GM21381 (cell line): Measurements from ENCODE around the gene COP1.

ENCODE experiments used
- ATAC-seq: cut with Tn5 transposase; IDR thresholded peaks from one replicate; pipeline ENCODE4 v1.9.1; 2021; ENCODE audit warnings: mild to moderate bottlenecking, moderate library complexity; ENCODE audit not compliant: unreplicated experiment

The COP1 gene

DNA sequence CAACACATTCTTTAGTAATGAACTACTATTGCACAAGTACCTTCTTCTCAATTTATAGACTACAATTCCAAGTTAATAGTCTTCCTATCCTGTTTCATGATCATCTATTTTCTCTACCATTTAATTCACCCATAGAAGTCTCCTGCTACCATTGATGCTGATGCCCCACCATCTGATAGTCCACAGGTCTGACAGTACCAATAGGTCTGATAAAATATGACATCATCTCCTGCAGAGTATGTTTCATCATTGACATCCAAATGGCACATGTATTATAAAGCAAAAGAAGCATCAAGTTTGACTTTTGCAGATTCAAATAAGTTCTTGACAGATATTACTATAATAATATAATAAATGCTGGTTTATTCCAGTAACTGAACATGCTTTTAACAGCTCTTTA, 5.5 kb downstream of the COP1 start:
- ATAC-seq: no peak

DNA sequence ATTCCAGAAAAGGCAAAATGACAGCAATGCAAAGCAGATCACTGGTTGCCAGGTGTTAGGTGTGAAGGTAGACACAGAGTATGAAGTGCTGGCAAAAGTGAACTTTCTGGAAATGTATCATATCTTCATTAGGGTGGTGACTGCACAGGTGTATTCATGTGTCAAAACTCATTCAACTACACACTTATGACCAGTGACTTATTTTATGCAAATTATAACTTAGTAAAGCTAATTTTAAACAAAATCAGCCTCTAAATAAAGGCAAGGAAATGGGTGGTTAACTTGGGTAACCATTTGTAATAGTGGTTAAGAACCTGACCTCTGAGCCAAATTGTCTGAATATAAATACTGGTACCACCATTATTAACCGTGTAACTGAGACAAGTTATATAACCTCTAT, 7.4 kb downstream of the COP1 start:
- ATAC-seq: no peak

DNA sequence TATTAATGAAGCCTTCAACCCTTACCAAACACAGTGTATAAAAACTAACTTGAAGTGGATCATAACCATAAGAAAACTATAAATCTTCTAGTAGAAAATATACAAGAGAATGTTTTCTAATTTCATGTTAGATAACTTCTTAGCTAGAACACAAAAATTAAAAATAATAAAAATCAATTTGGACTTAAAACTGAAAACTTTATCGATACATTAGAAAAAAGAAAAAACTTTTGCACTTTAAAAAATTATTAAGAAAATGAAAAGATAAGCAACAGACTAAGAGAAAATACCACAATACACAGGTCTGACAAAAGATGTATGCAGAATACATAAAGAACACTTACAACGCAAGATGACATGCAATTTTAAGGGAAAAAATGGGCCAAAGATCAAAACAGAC, 8.7 kb downstream of the COP1 start:
- ATAC-seq: no peak

DNA sequence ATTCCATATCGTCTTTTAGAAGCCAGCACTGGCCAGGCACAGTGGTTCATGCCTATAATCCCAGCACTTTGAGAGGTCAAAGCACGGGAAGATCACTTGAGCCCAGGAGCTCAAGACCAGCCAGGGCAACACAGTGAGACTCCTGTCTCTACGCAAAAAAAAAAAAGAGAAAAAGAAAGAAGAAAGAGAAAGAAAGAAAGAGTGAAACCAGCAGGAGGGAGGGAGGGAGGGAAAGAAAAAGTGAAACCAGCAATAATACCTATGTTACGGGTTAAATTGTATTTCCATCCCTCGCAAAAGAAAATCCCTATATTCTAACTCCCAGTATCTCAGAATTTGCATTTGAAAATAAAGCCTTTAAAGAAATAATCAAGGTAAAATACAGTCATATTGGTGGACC, 10.4 kb downstream of the COP1 start:
- no peak for ATAC-seq

DNA sequence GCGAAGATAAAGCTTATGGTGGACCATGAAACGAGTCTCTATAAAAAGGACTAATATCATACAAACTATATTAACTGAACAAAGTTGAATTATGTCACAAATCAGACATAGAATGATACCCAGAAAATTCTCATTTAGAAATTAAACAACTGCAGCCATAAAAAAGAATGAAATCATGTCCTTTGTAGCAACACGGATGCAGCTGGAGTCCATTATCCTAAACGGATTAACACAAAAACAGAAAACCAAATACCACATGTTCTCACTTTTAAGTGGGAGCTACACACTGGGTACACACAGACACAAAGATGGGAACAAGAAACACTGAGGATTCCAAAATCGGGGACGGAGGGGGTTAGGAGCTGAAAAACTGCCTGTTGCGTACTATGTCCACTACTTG, 11.5 kb downstream of the COP1 start:
- no peak for ATAC-seq

DNA sequence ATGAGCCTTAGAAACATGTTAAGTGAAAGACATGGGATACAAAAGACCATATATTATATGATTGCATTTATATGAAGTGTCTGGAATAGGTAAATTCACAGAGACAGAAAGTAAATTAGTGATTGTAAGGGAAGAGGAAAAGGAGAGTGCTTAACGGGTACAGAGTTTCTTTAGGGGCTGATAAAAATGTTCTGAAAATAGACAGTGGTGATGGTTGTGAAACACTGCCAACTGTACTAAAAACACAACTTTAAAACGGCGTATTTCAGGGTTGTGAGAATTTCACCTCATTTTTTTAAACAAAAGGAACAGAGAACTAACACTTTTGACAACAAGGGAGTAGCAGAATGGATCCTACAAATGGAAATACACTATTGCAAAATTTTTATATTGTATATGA, 13.4 kb downstream of the COP1 start:
- no peak for ATAC-seq

DNA sequence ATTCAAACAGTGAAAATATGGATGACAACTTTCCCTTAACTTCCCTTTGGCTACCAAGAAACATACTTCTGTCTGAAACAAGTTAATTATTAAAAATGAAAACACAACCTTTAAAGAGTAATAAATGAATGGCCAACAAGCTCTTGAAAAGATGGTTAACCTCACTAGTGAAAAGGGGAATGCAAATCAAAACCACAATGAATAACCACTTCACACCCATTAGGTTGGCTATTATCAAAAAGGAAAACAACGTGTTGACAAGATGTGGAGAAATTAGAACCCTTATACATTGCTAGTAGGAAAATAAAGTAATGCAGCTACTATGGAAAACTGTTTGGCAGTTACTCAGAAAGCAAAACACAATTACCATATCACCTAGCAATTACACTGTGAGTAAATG, 14.1 kb downstream of the COP1 start:
- ATAC-seq: peak; percentile 93

DNA sequence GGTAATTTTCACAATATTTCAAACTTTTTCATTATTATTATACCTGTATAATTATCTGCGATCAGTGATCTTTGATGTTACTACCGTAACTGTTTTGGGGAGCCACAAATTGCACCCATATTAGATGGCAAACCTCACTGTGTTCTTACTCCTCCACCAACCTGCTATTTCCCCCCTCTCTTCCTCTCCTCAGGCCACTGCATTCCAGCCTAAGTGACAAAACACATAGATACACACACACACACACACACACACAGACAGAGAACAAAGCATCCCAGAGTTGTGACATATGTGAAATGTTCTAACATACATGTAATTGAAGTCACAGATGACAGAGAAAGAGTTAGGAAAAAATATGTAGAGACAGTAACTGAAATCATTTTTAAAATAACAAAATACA, 18.5 kb downstream of the COP1 start:
- no peak for ATAC-seq

DNA sequence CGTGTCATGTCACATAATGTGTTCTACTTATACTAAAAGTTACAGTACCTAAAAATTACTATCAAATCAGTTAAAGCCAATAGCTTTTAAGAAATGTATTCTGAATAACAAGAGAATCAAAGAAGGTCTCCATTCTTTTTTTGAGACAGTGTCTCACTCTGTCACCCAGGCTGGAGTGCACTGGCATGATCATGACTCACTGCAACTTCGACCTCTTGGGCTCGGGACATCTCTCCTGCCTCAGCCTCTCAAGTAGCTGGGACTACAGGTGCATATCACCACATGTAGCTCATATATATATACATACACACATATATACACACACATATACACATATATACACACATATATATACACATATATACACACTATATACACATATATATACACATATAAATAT, 20.1 kb downstream of the COP1 start:
- ATAC-seq: no peak

DNA sequence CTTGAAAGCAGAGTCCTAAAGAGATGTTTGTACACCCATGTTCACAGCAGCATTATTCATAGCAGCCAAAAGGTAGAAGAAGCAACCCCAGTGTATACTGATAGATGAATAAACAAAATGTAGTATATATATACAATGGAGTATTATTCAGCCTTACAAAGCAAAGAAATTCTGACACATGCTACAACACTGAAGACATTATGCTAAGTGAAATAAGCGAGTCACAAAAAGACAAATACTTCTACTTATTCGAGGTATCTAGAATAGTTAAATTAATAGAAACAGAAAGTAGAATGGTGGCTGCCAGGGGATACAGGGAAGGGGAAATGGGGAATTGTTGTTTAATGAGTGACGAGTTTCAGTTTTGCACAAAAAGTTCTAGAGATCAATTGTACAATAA, 23.5 kb downstream of the COP1 start:
- peak; percentile 78 for ATAC-seq

DNA sequence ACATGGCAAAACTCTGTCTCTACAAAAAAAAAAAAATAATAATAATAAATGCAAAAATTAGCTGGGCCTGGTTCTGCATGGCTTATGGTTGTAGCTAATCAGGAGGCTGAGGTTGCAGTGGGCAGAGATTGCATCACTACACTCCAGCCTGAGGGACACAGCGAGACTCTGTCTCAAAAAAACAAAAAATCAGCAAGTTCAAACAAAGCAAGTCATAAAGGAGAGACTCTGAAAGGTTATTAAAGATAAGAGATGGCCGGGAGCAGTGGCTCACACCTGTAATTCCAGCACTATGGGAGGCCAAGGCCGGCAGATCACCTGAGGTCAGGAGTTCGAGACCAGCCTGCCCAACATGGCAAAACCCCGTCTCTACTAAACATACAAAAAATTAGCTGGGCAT, 28.8 kb downstream of the COP1 start:
- no peak for ATAC-seq

DNA sequence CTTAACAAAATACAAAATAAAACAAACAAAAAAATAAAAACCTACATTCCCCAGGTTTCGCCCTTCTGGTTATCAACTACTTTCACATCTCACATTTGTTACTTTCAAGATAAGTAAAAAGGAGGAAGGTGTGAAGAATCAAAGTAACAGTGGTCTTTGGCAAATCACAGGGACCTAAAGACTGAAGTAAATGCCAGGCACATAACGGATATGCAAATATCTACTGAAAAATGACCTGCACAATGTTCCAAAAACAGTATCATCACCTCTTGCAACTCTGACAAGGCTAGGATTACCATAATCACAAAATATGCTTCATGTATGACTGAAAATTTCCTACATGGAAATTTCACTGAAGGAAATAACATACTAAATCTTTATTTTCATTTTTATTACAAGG, 29.3 kb downstream of the COP1 start:
- ATAC-seq: peak; percentile 93

DNA sequence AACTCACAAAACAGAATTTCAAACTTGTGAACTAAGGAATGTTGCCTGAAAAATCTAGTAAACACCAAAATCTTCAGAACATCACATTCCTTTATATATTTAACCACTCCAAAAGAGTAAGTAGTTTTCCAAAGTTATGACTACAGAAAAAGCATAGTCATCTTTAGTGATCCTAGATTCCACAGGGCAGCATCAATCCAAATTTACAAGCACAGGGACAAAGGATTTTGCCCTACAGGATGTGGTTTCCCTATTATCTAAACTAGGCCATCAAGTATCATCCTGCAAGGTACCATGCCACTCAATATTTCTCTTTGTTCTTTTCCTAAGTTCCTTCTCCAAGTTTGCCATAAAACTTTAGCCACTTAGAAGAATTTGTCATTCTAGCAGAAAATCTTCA, 33.0 kb downstream of the COP1 start:
- no peak for ATAC-seq

DNA sequence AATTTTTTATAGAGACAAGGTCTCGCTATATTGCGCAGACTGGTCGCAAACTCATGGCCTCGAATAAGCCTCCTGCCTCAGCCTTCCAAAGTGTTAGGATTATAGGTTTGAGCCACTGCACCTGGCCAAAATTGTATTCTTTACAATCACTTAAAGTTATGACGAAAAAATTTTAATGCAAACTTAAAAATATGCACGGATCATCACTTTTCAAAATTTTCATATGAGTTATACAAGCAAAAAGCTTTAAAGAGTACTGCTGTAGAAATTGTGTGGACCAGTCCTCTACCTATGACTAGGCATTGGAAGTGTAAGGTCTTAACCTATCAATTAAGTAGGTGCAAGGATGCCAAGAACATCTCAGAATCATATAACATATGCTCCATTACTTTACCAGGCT, 34.9 kb downstream of the COP1 start:
- ATAC-seq: no peak

DNA sequence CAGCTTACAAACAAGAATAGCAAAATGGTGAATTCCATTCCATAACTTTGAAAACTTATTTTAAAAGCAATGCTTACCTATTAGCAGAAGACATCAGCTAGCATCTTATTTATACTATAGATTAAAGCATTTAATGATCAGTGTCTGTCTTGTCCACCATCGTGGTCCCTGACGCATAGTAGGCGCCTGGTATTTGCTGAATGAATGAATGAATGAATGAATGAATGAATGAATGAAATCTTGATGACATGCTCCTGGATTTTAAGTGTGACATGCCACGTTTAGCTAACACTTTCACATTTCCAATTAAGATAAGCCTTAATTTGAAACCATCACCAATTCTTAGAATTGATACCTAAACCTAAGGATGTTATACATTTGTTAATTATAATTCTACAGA, 39.9 kb downstream of the COP1 start:
- no peak for ATAC-seq

DNA sequence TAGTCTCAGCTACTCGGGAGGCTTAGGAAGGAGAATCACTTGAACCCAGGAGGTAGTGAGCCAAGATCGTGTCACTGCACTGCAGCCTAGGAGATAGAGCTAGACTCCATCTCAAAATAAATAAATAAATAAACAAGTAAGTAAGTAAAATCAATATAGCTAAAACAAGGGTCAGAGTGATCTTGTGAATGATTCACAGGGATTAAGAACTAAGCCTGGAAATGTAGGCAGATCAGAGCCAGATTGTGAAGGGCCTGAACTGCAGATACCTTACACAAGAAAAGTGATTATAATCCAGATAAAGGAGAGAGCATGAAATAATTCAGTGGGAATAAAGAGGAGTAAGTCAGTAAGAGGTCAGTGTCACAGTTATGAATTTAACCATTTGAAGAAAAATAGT, 41.5 kb downstream of the COP1 start:
- ATAC-seq: no peak

DNA sequence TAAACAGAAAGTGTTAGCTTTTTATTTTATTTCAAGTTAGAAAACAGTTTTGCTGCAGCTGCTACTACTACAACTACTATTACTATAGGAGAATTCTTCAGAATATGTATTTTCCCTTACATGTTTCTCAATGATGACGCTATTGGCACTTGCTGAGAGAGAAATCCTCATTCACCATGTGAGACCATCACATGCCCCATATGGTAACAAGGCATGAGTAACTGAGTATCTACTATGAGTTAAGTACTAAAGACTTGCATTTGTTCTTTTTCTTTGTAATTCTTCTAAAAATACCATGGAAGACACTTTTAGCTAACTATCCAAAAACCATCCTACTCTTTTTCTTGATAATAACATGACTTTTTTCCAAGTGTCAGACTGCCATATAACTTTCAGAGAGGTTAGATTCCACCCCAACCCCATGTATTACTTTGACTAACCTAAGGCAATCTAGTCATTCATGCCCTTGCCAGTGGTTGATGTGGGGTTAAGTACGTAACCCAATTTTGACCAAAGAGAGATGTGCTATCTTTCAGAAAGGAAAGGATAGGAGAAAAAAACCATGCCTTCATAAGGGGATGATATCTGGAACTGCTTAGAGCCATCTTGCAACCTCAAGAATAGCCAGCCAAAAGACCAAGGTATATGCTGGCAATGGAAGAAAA, 42.9 kb downstream of the COP1 start:
- no peak for ATAC-seq

DNA sequence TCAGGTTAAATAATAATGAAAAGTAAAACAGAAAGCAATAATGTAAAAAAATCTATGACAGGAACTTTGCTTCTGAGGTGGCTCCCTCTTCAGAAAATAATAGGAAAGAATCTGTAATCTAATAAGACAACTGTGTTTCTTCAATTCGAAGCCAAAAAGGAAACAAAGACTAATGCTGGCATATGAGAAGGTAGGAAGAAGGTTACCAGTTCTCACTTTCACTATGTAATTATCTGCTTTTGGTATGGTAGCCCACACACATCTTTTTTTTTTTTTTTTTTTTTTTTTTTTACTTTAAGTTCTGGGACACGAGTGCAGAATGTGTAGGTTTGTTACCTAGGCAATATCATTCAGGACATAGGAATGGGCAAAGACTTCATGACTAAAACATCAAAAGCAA, 47.1 kb downstream of the COP1 start:
- no peak for ATAC-seq

DNA sequence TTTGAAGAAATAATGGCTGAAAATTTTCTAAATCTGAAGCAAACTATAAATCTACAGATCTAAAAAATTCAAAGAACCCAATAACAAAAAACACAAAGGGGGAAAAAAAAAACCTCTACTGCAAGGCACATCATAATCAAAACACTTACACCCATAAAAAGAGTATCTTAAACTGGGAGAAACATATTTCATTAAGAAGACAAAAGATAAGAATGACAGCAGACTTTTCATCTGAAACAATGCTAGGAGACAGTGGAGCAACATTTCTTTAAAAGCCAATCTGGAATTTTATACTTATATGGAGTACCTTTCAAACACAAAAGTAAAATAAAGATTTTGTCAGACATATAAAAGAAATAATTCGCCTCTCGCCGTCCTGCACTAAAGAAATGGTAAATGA, 49.1 kb downstream of the COP1 start:
- ATAC-seq: no peak

DNA sequence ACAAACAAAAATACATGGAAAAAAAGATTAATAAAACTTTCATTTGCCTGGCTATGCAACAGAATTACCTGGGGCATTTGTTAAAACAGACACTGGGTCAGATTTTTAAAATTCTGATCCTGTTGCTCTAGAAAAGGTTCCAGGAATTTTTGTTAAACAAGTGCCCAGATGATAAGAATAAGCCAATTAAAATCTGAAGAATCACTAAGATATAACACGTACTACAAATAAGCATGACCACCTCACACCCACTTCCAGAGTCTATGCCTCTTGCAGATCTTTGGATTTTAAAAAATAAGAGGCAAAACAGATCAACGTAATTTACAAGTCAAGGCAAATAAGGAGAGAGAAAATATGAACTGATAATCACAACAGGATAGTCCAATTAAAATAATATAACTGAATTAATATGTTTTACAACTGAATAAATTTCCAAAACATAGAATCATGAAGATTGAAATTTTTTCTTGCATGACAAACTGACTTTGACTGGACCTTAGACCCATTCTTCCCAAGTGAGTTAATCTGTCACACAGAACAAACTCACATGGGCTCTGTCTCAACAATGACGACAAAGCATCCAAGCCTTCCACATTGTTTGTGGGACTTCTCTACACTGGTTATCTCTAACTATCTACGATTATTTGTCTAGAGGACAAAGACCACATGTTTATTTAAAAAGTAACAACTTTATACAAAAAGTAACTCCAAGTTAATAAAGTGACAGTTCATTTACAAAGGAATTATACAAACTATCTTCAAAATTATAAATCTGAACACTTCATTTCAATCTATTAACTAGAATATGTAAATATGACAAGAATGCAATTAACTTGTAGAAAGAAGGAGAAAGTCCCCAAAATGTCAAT, 56.9 kb downstream of the COP1 start:
- no peak for ATAC-seq

DNA sequence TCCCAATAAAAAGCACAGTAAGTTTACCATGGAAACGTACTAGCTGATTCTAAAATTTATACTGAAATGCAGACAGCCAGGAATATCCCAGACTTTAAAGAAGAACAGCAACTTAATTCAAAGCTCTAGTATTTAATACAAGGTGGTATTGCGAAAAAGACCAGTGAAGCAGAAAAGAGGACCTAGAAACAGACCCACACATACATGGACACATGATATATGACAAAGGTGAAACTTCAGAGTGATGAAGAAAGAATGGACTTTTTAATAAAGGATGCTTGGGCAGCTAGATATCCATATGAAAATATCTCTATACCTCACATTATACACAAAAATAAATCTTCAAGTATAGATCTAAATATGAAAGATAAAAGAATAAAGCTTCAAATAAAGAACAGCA, 62.6 kb downstream of the COP1 start:
- ATAC-seq: no peak

DNA sequence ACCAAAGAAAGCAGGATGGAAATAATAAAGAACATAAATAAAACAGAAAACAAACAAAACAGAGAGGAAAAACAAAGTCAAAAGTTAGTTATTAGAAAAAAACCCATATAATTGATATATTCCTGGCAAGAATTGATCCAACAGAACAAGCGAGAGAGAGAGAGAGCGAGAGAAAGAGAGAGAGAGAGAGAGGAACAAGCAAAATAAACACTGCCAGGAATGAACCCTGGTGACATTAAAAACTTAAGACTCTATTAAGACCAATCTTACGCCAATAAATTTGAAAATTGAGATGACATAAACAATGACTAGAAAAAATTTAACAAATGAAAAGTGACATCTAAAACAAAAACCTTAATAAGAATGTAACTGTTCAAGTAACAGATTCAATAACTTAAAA, 64.1 kb downstream of the COP1 start:
- ATAC-seq: no peak

DNA sequence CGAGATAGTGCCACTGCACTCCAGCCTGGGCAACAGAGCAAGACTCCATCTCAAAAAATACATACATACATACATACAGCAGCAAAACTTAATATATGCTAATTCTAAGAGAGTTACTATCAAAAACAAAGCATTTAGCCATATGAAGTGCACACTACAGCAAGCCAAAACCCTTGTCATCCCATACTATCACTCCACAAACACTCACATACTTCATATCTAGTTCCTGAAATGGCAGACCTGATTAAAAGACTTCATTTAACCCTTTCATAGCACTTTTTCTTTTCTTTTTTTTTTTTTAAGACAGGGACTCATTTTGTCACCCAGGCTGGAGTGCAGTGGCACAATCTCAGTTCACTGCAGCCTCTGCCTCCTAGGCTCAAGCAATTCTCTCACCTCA, 65.6 kb downstream of the COP1 start:
- ATAC-seq: no peak
